Left lung (tissue), 10 donors: ENCODE data around the gene CTAG1A. TPM values are rescaled to one million over a fixed set of nuclear protein-coding genes. Genes with fewer than 3 reads are reported as not detected.

Experiments
- ATAC-seq: fragments of 200-7000 bp; cut with Tn5 transposase; one replicate; pipeline ENCODE4 v1.9.1; 2020; ENCODE audit warnings: moderate library complexity
- DNase-seq, 4 donors: peaks; one replicate each; pipeline ENCODE4 v3.0.0-alpha.2; 2013 to 2020
- H3K27ac ChIP-seq, 2 donors: fragments of 200-600 bp; sonication (generic) in 1 of 2; one replicate each; pipeline versions ENCODE4 v1.5.0 to v1.8.0; 2020 to 2021
- H3K27me3 ChIP-seq, 2 donors: fragments of 200-600 bp; sonication (generic) in 1 of 2; one replicate each; pipeline versions ENCODE4 v1.5.0 to v1.8.0; 2020 to 2021
- H3K36me3 ChIP-seq, 2 donors: fragments of 200-600 bp; sonication (generic) in 1 of 2; one replicate each; pipeline versions ENCODE4 v1.5.0 to v1.8.0; 2020 to 2021
- H3K4me1 ChIP-seq, 2 donors: fragments of 200-600 bp; one replicate each; pipeline ENCODE4 v1.8.0; 2021
- H3K4me3 ChIP-seq, 2 donors: fragments of 200-600 bp; sonication (generic) in 1 of 2; one replicate each; pipeline versions ENCODE4 v1.5.0 to v1.8.0; 2020 to 2021; ENCODE audit warnings: mild to moderate bottlenecking in 1 of 2
- H3K9me3 ChIP-seq, 2 donors: fragments of 200-600 bp; sonication (generic) in 1 of 2; one replicate each; pipeline versions ENCODE4 v1.5.0 to v1.8.0; 2020 to 2021
- CTCF ChIP-seq, 2 donors: fragments of 200-600 bp; sonication (generic) in 1 of 2; IDR thresholded peaks; one replicate each; pipeline versions ENCODE4 v1.5.0 to v1.8.0; 2021; ENCODE audit warnings: antibody characterized with exemption in 2 of 2
- intact Hi-C, 2 donors: fragments of 100-400 bp; cut with DNase I; formaldehyde crosslinking; loops; one replicate each; pipeline versions ENCODE4 v1.11.2 to v1.14.2; 2022
- polyA plus RNA-seq, 6 donors: library from polyadenylated mRNA; unstranded; fragments of 120-200 nt; gene quantifications; one replicate each; pipeline ENCODE4 v1.2.1, GENCODE V29; 2013; ENCODE audit not compliant: insufficient read length in 6 of 6
- total RNA-seq, 2 donors: library from RNA; stranded (reverse); fragmentation: NEBNext Ultra II Directional; extraction: Animal tissue kit (Norgen Biotek cat#: 25700); gene quantifications; one replicate each; pipeline ENCODE4 v1.2.1, GENCODE V29; 2021
- donor health status: DM: no; HTN: yes; CAD: no.
- donor health status: DM: no; HTN: no; CAD: no.

CTAG1A gene
- total and polyA plus RNA-seq, 8 donors = not detected

DNA sequence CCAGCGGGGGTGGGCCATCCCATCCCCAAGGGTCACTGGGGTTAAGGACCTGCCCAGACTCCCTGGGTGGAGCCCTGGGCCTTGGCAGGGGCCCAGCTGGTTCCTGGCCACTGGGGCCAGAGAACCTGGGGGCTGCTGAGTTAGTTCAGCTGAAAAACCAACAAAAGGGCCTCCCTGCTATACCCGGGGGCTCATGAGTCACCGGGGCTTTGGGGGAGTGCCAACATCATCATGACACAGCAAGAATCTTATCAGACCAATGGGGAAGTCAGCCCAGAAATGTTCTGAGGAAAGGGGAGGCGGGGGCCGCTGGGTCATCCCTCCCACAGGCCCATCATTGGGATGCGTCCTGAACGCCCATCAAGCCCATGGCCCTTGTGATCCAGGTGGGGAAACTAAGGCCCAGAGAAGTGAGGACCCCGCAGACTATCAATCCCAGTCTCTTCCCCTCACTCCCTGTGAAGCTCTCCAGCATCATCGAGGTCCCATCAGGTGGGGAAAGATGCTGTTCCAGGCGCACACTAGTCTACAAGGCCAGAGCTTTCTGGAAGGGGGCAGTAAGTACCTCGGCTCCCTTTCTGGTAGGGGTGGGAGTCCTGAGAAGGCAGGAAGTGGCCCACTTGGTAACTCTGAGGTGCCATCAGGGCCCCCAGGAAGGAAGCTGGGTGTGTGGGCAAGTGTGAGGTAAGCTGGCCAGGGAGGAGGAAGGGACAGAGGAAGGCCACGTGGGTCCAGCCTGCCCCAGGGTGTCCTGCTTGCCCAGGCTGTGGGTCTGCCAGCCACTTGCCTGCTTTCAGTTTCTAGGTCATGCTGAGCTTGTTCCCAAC, 42.8 kb upstream of the CTAG1A start:
- H3K36me3 ChIP-seq = no peaks in the 10 kb centered on the region
- peaks cover 0 to 49% of the 10 kb centered on the region in 2 donors for H3K4me1 ChIP-seq
- intact Hi-C loops = no loop called here
- DNase-seq (peak in 2 of 4 donors; percentile 69 to 84), ATAC-seq (peak; percentile 20)
- no peaks in the 10 kb centered on the region for H3K9me3 ChIP-seq
- H3K27me3 ChIP-seq = no peaks in the 10 kb centered on the region
- no peak for TF ChIP-seq CTCF (IDR thresholded peaks at IDR 0.05)
- H3K27ac ChIP-seq = peak overlapping the region; percentile 67 to 92
- H3K4me3 ChIP-seq = peak overlapping the region in 1 of 2 donors; percentile 29

- H3K9me3 ChIP-seq = no peaks in the 10 kb centered on the region
- no peaks in the 10 kb centered on the region for H3K36me3 ChIP-seq
- peaks cover 0 to 49% of the 10 kb centered on the region in 2 donors for H3K4me1 ChIP-seq
- no peaks in the 10 kb centered on the region for H3K27me3 ChIP-seq
- intact Hi-C loops = no loop called here
- H3K27ac ChIP-seq = peak overlapping the region; percentile 67 to 92
- TF ChIP-seq CTCF (IDR thresholded peaks at IDR 0.05) = no peak
- peak; percentile 6 for ATAC-seq
- peak overlapping the region in 1 of 2 donors; percentile 29 for H3K4me3 ChIP-seq
- DNase-seq = peak in 2 of 4 donors; percentile 62 to 80
Observed at GRCh38 chrX:154542723-154543424, 42.1 kb upstream of the CTAG1A start.

GRCh38 chrX:154545673-154546274, 39.2 kb upstream of the CTAG1A start:
- Histone ChIP-seq H3K4me1 (peaks cover 0 to 60% of the 10 kb centered on the region in 2 donors), H3K4me3 (peak overlapping the region; percentile 50 to 63), H3K27me3 (no peaks in the 10 kb centered on the region), H3K36me3 (no peaks in the 10 kb centered on the region), H3K27ac (peak overlapping the region in 1 of 2 donors; percentile 92), H3K9me3 (no peaks in the 10 kb centered on the region)
- intact Hi-C loops = no loop called here
- ATAC-seq (no peak), DNase-seq (peak in 1 of 4 donors; percentile 5)
- no peak for TF ChIP-seq CTCF (IDR thresholded peaks at IDR 0.05)

- intact Hi-C loops = no loop called here
Observed at GRCh38 chrX:154546354-154547244, 38.3 kb upstream of the CTAG1A start, which contains the start of gene G6PD. G6PD (minus strand) TSS chrX:154546846; CDS start chrX:154546155, 691 bp downstream.

More at GRCh38 chrX:154546354-154547244, 38.3 kb upstream of the CTAG1A start, which contains the start of gene G6PD:
- no peaks in the 10 kb centered on the region for H3K36me3 ChIP-seq
- TF ChIP-seq CTCF (IDR thresholded peaks at IDR 0.05) = no peak
- H3K27me3 ChIP-seq = no peaks in the 10 kb centered on the region
- ATAC-seq = peak; percentile 77
- H3K4me3 ChIP-seq = peak within 1 kb of the TSS; percentile 50 to 63
- peak in 2 of 4 donors; percentile 54 to 76 for DNase-seq
- H3K27ac ChIP-seq = peak within 1 kb of the TSS; percentile 67 to 93
- H3K9me3 ChIP-seq = no peaks in the 10 kb centered on the region
- H3K4me1 ChIP-seq = peaks cover 0 to 54% of the 10 kb centered on the region in 2 donors
